HepG2 (cell line): ENCODE results near the gene SYT7. TPM values are rescaled to one million over a fixed set of nuclear protein-coding genes. Genes with fewer than 3 reads are reported as not detected.

ENCODE experiments used
- CBFB ChIP-seq: sonication (generic); formaldehyde crosslinking; IDR thresholded peaks from 2 replicates; pipeline ENCODE4 v1.4.0; 2020; ENCODE audit warnings: missing genetic modification reagents
- HNF4A ChIP-seq: sonication (generic); formaldehyde crosslinking; IDR thresholded peaks from 2 replicates; pipeline ENCODE4 v1.4.0; 2020; ENCODE audit warnings: missing genetic modification reagents
- KDM1A ChIP-seq: IDR thresholded peaks from 2 replicates; pipeline ENCODE4 v1.6.1; 2016; ENCODE audit warnings: missing compliant biosample characterization
- KMT2B ChIP-seq: IDR thresholded peaks from 2 replicates; pipeline ENCODE4 v1.6.1; 2016; ENCODE audit warnings: missing genetic modification reagents, missing compliant biosample characterization
- NR2F2 ChIP-seq: IDR thresholded peaks from 2 replicates; pipeline ENCODE4 v1.6.1; 2012; ENCODE audit warnings: low read depth, inconsistent platforms, borderline replicate concordance
- POLR2A ChIP-seq, 2 experiments: IDR thresholded peaks; 2 replicates each; pipeline ENCODE4 v1.6.1; 2011; ENCODE audit warnings: low read depth in 2 of 2, low read length in 2 of 2, mild to moderate bottlenecking in 1 of 2, moderate library complexity in 1 of 2; ENCODE audit not compliant: insufficient read depth in 1 of 2
- RARA ChIP-seq: IDR thresholded peaks from 2 replicates; pipeline ENCODE4 v1.6.1; 2016; ENCODE audit warnings: missing genetic modification reagents, missing compliant biosample characterization
- SIX1 ChIP-seq: sonication (generic); formaldehyde crosslinking; IDR thresholded peaks from 2 replicates; pipeline ENCODE4 v1.4.0; 2020; ENCODE audit warnings: missing genetic modification reagents, borderline replicate concordance
- SP4 ChIP-seq: sonication (generic); formaldehyde crosslinking; IDR thresholded peaks from 2 replicates; pipeline ENCODE4 v1.8.1; 2023; ENCODE audit warnings: mild to moderate bottlenecking, missing genetic modification reagents
- TOE1 ChIP-seq: sonication (generic); formaldehyde crosslinking; IDR thresholded peaks from 2 replicates; pipeline ENCODE4 v1.4.0; 2020; ENCODE audit warnings: mild to moderate bottlenecking, missing genetic modification reagents
- ZFP90 ChIP-seq: sonication (generic); formaldehyde crosslinking; IDR thresholded peaks from 2 replicates; pipeline ENCODE4 v1.8.0; 2022; ENCODE audit warnings: missing genetic modification reagents, mild to moderate bottlenecking, inconsistent platforms, borderline replicate concordance
- ZNF17 ChIP-seq: sonication (generic); formaldehyde crosslinking; IDR thresholded peaks from 2 replicates; pipeline ENCODE4 v1.5.0; 2020; ENCODE audit warnings: mild to moderate bottlenecking, missing genetic modification reagents
- ZNF430 ChIP-seq: sonication (generic); formaldehyde crosslinking; IDR thresholded peaks from 2 replicates; pipeline ENCODE4 v1.9.0; 2021; ENCODE audit warnings: mild to moderate bottlenecking, missing genetic modification reagents
- ZNF547 ChIP-seq: sonication (generic); formaldehyde crosslinking; IDR thresholded peaks from 2 replicates; pipeline ENCODE4 v1.5.1; 2020; ENCODE audit warnings: mild to moderate bottlenecking, missing genetic modification reagents
- ZNF563 ChIP-seq: sonication (generic); formaldehyde crosslinking; IDR thresholded peaks from 2 replicates; pipeline ENCODE4 v1.8.0; 2022; ENCODE audit warnings: mild to moderate bottlenecking, moderate library complexity, missing genetic modification reagents
- ZNF674 ChIP-seq: sonication (generic); formaldehyde crosslinking; IDR thresholded peaks from 2 replicates; pipeline ENCODE4 v1.5.0; 2020; ENCODE audit warnings: low read depth, mild to moderate bottlenecking, missing genetic modification reagents
- ZNF678 ChIP-seq: sonication (generic); formaldehyde crosslinking; IDR thresholded peaks from 2 replicates; pipeline ENCODE4 v1.4.0; 2020; ENCODE audit warnings: mild to moderate bottlenecking, missing genetic modification reagents
- ZSCAN31 ChIP-seq: sonication (generic); formaldehyde crosslinking; IDR thresholded peaks from 2 replicates; pipeline ENCODE4 v1.5.0; 2020; ENCODE audit warnings: low read depth, mild to moderate bottlenecking, missing genetic modification reagents
- polyA plus RNA-seq, 8 experiments: library from polyadenylated mRNA; depleted of rRNA in 3 of 8; stranded (reverse) in 7 of 8; unstranded in 1 of 8; fragments of >200 nt; fragmentation: Illumina TruSeq in 4 of 8; extraction: Trizol in 4 of 8; gene quantifications; 2 replicates each; pipeline versions ENCODE4 v1.2.1 to v1.2.3, GENCODE V29; 2011 to 2016; ENCODE audit warnings: low read depth in 4 of 8, missing spikeins in 1 of 8, mixed read lengths in 1 of 8; ENCODE audit not compliant: insufficient read depth in 1 of 8
- total RNA-seq, 5 experiments: library from RNA; depleted of rRNA; stranded (reverse); fragments of >200 nt; fragmentation: Illumina TruSeq; extraction: Trizol; gene quantifications; 2 replicates each; pipeline ENCODE4 v1.2.3, GENCODE V29; 2016; ENCODE audit warnings: low read depth in 1 of 5
- TF ChIP-seq, protein P1 (sequence below): IDR thresholded peaks from 2 replicates; pipeline ENCODE4 v1.6.1; 2012; ENCODE audit warnings: low read depth, low read length, improper control_type of control experiment
- TF ChIP-seq, protein P2 (sequence below): sonication (generic); formaldehyde crosslinking; IDR thresholded peaks from 2 replicates; pipeline ENCODE4 v1.4.0; 2020; ENCODE audit warnings: mild to moderate bottlenecking, missing genetic modification reagents
- TF ChIP-seq, protein P3 (sequence below): IDR thresholded peaks from 2 replicates; pipeline ENCODE4 v1.6.1; 2016; ENCODE audit warnings: low read depth, borderline replicate concordance
- TF ChIP-seq, protein P4 (sequence below): sonication (generic); formaldehyde crosslinking; IDR thresholded peaks from 2 replicates; pipeline ENCODE4 v1.8.1; 2023; ENCODE audit warnings: mild to moderate bottlenecking, missing genetic modification reagents
- TF ChIP-seq, protein P5 (sequence below): IDR thresholded peaks from 2 replicates; pipeline ENCODE4 v1.6.1; 2016; ENCODE audit warnings: missing genetic modification reagents, missing compliant biosample characterization

The SYT7 gene
- total and polyA plus RNA-seq, 2 of the 13 experiments (the other 11 are each of a cell fraction or from before 2014, with no cell fraction given) = 1.4 to 4.4 TPM

DNA sequence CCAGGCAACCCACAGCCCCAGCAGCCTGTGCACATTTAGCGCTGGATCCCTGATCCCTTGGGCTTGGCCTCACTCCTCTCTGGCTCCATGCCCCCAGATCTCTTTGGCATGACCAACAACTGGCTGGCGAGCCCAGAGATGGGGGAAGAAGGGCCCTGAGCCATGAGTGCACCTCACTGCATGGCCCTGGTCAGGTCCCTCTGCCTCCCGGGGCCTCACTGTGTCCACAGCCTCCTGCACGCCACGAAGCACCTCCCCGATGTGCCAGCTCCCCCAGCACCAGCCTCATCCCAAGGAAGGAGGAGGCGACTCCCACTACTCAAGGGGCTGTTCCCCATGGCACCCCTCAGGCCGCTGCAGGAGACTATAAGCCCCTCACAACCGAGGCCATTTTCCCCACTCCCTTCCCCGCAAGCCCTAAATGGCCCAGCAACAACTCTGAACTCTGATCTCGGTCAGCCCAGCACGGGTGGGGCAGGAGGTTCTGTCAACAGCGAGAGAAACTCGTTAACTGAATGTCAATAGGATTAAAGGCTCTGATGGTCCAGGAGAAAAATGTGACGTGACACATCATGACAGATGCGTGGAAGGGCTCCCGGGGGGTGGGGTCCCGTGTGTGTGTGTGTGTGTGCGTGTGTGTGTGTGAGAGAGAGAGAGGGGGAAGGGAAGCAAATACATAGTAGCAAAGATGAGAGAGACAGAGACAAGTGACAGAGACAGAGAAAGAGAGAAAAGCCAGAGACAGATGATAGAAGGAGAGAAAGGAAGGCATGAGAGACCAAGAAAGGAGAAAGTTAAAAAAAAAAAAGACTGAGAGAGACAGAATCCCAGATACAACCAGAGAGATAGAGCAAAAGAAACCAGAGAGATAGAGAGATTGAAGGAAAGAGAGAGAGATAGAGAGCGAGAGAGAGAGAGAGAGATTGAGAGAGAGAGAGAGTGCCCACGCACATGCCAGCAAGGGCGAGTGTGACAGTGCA lies 28.4 kb upstream of the SYT7 start (continued):
- TF ChIP-seq, protein P1, sequence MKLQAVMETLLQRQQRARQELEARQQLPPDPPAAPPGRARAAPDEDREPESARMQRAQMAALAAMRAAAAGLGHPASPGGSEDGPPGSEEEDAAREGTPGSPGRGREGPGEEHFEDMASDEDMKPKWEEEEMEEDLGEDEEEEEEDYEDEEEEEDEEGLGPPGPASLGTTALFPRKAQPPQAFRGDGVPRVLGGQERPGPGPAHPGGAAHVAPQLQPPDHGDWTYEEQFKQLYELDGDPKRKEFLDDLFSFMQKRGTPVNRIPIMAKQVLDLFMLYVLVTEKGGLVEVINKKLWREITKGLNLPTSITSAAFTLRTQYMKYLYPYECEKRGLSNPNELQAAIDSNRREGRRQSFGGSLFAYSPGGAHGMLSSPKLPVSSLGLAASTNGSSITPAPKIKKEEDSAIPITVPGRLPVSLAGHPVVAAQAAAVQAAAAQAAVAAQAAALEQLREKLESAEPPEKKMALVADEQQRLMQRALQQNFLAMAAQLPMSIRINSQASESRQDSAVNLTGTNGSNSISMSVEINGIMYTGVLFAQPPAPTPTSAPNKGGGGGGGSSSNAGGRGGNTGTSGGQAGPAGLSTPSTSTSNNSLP = peak; percentile 30; the same call in 1 of the 2 replicates
- TF ChIP-seq ZFP90 (CRISPR knock-in tag) = no peak
- TF ChIP-seq SP4 (CRISPR knock-in tag) = peak; percentile 46; the same call in 1 of the 2 replicates
- TF ChIP-seq ZNF678 (CRISPR knock-in tag) = no peak
- TF ChIP-seq TOE1 = peak; percentile 52; the same call in 1 of the 2 replicates
- TF ChIP-seq, protein P2, sequence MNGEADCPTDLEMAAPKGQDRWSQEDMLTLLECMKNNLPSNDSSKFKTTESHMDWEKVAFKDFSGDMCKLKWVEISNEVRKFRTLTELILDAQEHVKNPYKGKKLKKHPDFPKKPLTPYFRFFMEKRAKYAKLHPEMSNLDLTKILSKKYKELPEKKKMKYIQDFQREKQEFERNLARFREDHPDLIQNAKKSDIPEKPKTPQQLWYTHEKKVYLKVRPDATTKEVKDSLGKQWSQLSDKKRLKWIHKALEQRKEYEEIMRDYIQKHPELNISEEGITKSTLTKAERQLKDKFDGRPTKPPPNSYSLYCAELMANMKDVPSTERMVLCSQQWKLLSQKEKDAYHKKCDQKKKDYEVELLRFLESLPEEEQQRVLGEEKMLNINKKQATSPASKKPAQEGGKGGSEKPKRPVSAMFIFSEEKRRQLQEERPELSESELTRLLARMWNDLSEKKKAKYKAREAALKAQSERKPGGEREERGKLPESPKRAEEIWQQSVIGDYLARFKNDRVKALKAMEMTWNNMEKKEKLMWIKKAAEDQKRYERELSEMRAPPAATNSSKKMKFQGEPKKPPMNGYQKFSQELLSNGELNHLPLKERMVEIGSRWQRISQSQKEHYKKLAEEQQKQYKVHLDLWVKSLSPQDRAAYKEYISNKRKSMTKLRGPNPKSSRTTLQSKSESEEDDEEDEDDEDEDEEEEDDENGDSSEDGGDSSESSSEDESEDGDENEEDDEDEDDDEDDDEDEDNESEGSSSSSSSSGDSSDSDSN (CRISPR knock-in tag) = peak; percentile 57
- peak; percentile 94 for TF ChIP-seq HNF4A (CRISPR knock-in tag)
- peak in 1 of 2 experiments; percentile 69; a peak in 3 of 4 replicates for TF ChIP-seq POLR2A (IDR thresholded peaks at IDR 0.05; ENCODE audit: insufficient read depth in 1 of 2, low read depth in 2 of 2, low read length in 2 of 2)
- TF ChIP-seq, protein P3, sequence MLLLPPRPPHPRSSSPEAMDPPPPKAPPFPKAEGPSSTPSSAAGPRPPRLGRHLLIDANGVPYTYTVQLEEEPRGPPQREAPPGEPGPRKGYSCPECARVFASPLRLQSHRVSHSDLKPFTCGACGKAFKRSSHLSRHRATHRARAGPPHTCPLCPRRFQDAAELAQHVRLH (CRISPR knock-in tag) = peak; percentile 30; the same call in 1 of the 2 replicates
- TF ChIP-seq NR2F2 = peak; percentile 84
- TF ChIP-seq ZNF547 (CRISPR knock-in tag) = peak; percentile 73
- TF ChIP-seq, protein P4, sequence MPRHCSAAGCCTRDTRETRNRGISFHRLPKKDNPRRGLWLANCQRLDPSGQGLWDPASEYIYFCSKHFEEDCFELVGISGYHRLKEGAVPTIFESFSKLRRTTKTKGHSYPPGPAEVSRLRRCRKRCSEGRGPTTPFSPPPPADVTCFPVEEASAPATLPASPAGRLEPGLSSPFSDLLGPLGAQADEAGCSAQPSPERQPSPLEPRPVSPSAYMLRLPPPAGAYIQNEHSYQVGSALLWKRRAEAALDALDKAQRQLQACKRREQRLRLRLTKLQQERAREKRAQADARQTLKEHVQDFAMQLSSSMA = no peak
- peak; percentile 20; the same call in 1 of the 2 replicates for TF ChIP-seq KDM1A
- 0 out of 2 replicates have a peak, but pooled peaks have one; percentile 37 for TF ChIP-seq ZSCAN31
- TF ChIP-seq RARA (CRISPR knock-in tag) = peak; percentile 83
- TF ChIP-seq ZNF563 (CRISPR knock-in tag) = no peak
- no peak for TF ChIP-seq ZNF674 (CRISPR knock-in tag)
- TF ChIP-seq, protein P5, sequence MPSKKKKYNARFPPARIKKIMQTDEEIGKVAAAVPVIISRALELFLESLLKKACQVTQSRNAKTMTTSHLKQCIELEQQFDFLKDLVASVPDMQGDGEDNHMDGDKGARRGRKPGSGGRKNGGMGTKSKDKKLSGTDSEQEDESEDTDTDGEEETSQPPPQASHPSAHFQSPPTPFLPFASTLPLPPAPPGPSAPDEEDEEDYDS = peak; percentile 50; the same call in 1 of the 2 replicates
- TF ChIP-seq ZNF430 = peak; percentile 95
- TF ChIP-seq KMT2B (CRISPR knock-in tag) = 0 out of 2 replicates have a peak, but pooled peaks have one; percentile 13
- TF ChIP-seq SIX1 = no peak
- no peak for TF ChIP-seq ZNF17 (CRISPR knock-in tag)
- TF ChIP-seq CBFB = no peak
